HepG2 (cell line): ENCODE measurements around the gene HARBI1. TPM values are rescaled to one million over a fixed set of nuclear protein-coding genes. Genes with fewer than 3 reads are reported as not detected.
A peak's percentile ranks its signal among the peaks of the same experiment; 100 is the strongest.

Experiments used
- CHD4 ChIP-seq: fragments of 200-600 bp; sonication (generic); IDR thresholded peaks from 2 replicates; pipeline ENCODE4 v1.7.0; 2017; ENCODE audit warnings: mild to moderate bottlenecking, low read length, borderline replicate concordance
- FOXJ3 ChIP-seq: sonication (generic); formaldehyde crosslinking; IDR thresholded peaks from 2 replicates; pipeline ENCODE4 v1.4.0; 2020; ENCODE audit warnings: missing genetic modification reagents, mild to moderate bottlenecking, borderline replicate concordance
- FOXP1 ChIP-seq, 2 experiments: fragments of 450-650 bp in 1 of 2; IDR thresholded peaks; 2 replicates each; pipeline ENCODE4 v1.6.1; 2017 to 2018; ENCODE audit warnings: antibody characterized with exemption in 1 of 2
- NCOR1 ChIP-seq: fragments of 200-600 bp; sonication (generic); IDR thresholded peaks from 2 replicates; pipeline ENCODE4 v1.7.0; 2017; ENCODE audit warnings: antibody characterized with exemption, low read length, borderline replicate concordance
- POLR2A ChIP-seq, 2 experiments: IDR thresholded peaks; 2 replicates each; pipeline ENCODE4 v1.6.1; 2011; ENCODE audit warnings: low read depth in 2 of 2, low read length in 2 of 2, mild to moderate bottlenecking in 1 of 2, moderate library complexity in 1 of 2; ENCODE audit not compliant: insufficient read depth in 1 of 2
- RFXANK ChIP-seq: IDR thresholded peaks from 2 replicates; pipeline ENCODE4 v1.6.1; 2016
- RFXAP ChIP-seq: sonication (generic); formaldehyde crosslinking; IDR thresholded peaks from 2 replicates; pipeline ENCODE4 v1.4.0; 2020; ENCODE audit warnings: missing genetic modification reagents, borderline replicate concordance
- SMARCC2 ChIP-seq: fragments of 450-650 bp; IDR thresholded peaks from 2 replicates; pipeline ENCODE4 v1.6.1; 2017; ENCODE audit warnings: antibody characterized with exemption, mild to moderate bottlenecking
- STAT5B ChIP-seq: sonication (generic); formaldehyde crosslinking; IDR thresholded peaks from 2 replicates; pipeline ENCODE4 v1.4.0; 2020; ENCODE audit warnings: missing genetic modification reagents
- TFAP4 ChIP-seq: sonication (generic); IDR thresholded peaks from 2 replicates; pipeline ENCODE4 v1.6.1; 2016; ENCODE audit warnings: low read depth, borderline replicate concordance
- WIZ ChIP-seq: sonication (generic); formaldehyde crosslinking; IDR thresholded peaks from 2 replicates; pipeline ENCODE4 v1.5.1; 2020; ENCODE audit warnings: mild to moderate bottlenecking, missing genetic modification reagents
- ZNF569 ChIP-seq: sonication (generic); formaldehyde crosslinking; IDR thresholded peaks from 2 replicates; pipeline ENCODE4 v1.5.0; 2020; ENCODE audit warnings: mild to moderate bottlenecking, missing genetic modification reagents, moderate library complexity, borderline replicate concordance
- ZNF709 ChIP-seq: sonication (generic); formaldehyde crosslinking; IDR thresholded peaks from 2 replicates; pipeline ENCODE4 v1.5.0; 2020; ENCODE audit warnings: mild to moderate bottlenecking, missing genetic modification reagents
- ZNF724P ChIP-seq: sonication (generic); formaldehyde crosslinking; IDR thresholded peaks from 2 replicates; pipeline ENCODE4 v1.8.0; 2022; ENCODE audit warnings: missing genetic modification reagents, borderline replicate concordance
- ZNF850 ChIP-seq: sonication (generic); formaldehyde crosslinking; conservative IDR thresholded peaks from 2 replicates; pipeline ENCODE4 v1.9.0; 2021; ENCODE audit warnings: mild to moderate bottlenecking, missing genetic modification reagents
- ZNF879 ChIP-seq: sonication (generic); formaldehyde crosslinking; IDR thresholded peaks from 2 replicates; pipeline ENCODE4 v1.8.1; 2023; ENCODE audit warnings: missing genetic modification reagents
- polyA plus RNA-seq, 8 experiments: library from polyadenylated mRNA; depleted of rRNA in 3 of 8; stranded (reverse) in 7 of 8; unstranded in 1 of 8; fragments of >200 nt; fragmentation: Illumina TruSeq in 4 of 8; extraction: Trizol in 4 of 8; gene quantifications; 2 replicates each; pipeline versions ENCODE4 v1.2.1 to v1.2.3, GENCODE V29; 2011 to 2016; ENCODE audit warnings: low read depth in 4 of 8, missing spikeins in 1 of 8, mixed read lengths in 1 of 8; ENCODE audit not compliant: insufficient read depth in 1 of 8
- total RNA-seq, 5 experiments: library from RNA; depleted of rRNA; stranded (reverse); fragments of >200 nt; fragmentation: Illumina TruSeq; extraction: Trizol; gene quantifications; 2 replicates each; pipeline ENCODE4 v1.2.3, GENCODE V29; 2016; ENCODE audit warnings: low read depth in 1 of 5
- TF ChIP-seq, protein P1 (sequence below): fragments of 450-650 bp; IDR thresholded peaks from 2 replicates; pipeline ENCODE4 v1.6.1; 2016
- TF ChIP-seq, protein P2 (sequence below): sonication (generic); formaldehyde crosslinking; IDR thresholded peaks from 2 replicates; pipeline ENCODE4 v1.4.0; 2020; ENCODE audit warnings: missing genetic modification reagents, mild to moderate bottlenecking, borderline replicate concordance
- TF ChIP-seq, protein P3 (sequence below): sonication (generic); formaldehyde crosslinking; IDR thresholded peaks from 2 replicates; pipeline ENCODE4 v1.4.0; 2020; ENCODE audit warnings: mild to moderate bottlenecking, missing genetic modification reagents
- TF ChIP-seq, protein P4 (sequence below): sonication (generic); formaldehyde crosslinking; IDR thresholded peaks from 2 replicates; pipeline ENCODE4 v1.8.0; 2022; ENCODE audit warnings: mild to moderate bottlenecking, missing genetic modification reagents; ENCODE audit not compliant: insufficient replicate concordance

HARBI1 gene
- total and polyA plus RNA-seq, 2 of the 13 experiments (the other 11 are each of a cell fraction or from before 2014, with no cell fraction given) = 2.5 to 4.8 TPM

DNA sequence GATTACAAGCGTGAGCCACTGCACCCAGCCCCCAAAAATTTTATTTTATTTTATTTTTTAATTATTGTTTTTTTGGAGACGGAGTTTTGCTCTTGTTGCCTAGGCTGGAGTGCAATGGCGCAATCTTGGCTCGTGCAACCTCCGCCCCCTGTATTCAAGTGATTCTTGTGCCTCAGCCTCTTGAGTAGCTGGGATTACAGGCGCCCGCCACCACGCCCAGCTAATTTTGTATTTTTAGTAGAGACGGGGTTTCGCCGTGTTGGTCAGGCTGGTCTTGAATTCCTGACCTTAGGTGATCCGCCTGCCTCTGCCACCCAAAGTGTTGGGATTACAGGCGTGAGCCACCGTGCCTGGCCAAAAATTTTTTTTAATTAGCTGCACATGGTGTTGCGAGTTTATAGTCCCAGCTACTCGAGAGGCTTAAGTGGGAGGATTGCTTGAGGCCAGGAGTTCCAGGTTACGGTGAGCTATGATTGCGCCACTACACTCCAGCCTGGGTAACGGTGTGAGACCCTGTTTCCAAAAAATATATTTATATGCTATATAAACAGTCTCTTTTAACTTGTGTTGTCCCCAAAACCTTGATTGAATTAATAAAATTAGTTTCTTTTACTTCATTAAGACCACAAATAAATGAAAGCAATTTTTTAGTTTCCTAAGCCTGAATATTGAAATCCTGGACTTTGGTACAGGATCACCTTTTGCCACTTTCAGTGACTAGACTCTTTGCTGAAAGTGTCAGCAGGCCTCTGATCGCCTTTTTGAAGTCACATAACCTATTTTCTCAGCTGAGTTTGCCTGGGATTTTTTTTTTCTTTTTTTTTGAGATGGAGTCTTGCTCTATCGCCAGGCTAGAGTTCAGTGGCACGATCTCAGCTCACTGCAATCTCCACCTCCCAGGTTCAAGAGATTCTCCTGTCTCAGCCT lies 16.5 kb upstream of the HARBI1 start (continued):
- TF ChIP-seq ZNF569 = no peak
- no peak for TF ChIP-seq RFXANK (CRISPR knock-in tag)
- TF ChIP-seq ZNF879 (CRISPR knock-in tag) = no peak
- TF ChIP-seq ZNF724P (CRISPR knock-in tag) = no peak
- no peak for TF ChIP-seq STAT5B (CRISPR knock-in tag)
- no peak for TF ChIP-seq SMARCC2
- no peak for TF ChIP-seq RFXAP (CRISPR knock-in tag)
- no peak for TF ChIP-seq POLR2A (IDR thresholded peaks at IDR 0.05; ENCODE audit: insufficient read depth in 1 of 2, low read depth in 2 of 2, low read length in 2 of 2)
- no peak for TF ChIP-seq WIZ (CRISPR knock-in tag)
- TF ChIP-seq ZNF709 (CRISPR knock-in tag) = no peak
- TF ChIP-seq NCOR1 = peak; percentile 76
- TF ChIP-seq TFAP4 = peak; percentile 86
- TF ChIP-seq CHD4 = no peak; the same call in 1 of the 2 replicates
- TF ChIP-seq FOXP1 (IDR thresholded peaks at IDR 0.05) = no peak
- TF ChIP-seq FOXP1 (CRISPR knock-in tag; IDR thresholded peaks at IDR 0.05) = 0 out of 2 replicates have a peak, but pooled peaks have one; percentile 10
- no peak for TF ChIP-seq FOXJ3 (CRISPR knock-in tag)
- TF ChIP-seq, protein P1, sequence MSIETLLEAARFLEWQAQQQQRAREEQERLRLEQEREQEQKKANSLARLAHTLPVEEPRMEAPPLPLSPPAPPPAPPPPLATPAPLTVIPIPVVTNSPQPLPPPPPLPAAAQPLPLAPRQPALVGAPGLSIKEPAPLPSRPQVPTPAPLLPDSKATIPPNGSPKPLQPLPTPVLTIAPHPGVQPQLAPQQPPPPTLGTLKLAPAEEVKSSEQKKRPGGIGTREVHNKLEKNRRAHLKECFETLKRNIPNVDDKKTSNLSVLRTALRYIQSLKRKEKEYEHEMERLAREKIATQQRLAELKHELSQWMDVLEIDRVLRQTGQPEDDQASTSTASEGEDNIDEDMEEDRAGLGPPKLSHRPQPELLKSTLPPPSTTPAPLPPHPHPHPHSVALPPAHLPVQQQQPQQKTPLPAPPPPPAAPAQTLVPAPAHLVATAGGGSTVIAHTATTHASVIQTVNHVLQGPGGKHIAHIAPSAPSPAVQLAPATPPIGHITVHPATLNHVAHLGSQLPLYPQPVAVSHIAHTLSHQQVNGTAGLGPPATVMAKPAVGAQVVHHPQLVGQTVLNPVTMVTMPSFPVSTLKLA = no peak
- TF ChIP-seq, protein P2, sequence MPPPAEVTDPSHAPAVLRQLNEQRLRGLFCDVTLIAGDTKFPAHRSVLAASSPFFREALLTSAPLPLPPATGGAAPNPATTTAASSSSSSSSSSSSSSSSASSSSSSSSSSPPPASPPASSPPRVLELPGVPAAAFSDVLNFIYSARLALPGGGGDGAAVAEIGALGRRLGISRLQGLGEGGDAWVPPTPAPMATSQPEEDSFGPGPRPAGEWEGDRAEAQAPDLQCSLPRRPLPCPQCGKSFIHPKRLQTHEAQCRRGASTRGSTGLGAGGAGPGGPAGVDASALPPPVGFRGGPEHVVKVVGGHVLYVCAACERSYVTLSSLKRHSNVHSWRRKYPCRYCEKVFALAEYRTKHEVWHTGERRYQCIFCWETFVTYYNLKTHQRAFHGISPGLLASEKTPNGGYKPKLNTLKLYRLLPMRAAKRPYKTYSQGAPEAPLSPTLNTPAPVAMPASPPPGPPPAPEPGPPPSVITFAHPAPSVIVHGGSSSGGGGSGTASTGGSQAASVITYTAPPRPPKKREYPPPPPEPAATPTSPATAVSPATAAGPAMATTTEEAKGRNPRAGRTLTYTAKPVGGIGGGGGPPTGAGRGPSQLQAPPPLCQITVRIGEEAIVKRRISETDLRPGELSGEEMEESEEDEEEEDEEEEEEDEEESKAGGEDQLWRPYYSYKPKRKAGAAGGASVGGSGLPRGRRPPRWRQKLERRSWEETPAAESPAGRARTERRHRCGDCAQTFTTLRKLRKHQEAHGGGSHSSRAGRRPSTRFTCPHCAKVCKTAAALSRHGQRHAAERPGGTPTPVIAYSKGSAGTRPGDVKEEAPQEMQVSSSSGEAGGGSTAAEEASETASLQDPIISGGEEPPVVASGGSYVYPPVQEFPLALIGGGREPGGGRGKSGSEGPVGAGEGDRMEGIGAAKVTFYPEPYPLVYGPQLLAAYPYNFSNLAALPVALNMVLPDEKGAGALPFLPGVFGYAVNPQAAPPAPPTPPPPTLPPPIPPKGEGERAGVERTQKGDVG (CRISPR knock-in tag) = no peak
- TF ChIP-seq, protein P3, sequence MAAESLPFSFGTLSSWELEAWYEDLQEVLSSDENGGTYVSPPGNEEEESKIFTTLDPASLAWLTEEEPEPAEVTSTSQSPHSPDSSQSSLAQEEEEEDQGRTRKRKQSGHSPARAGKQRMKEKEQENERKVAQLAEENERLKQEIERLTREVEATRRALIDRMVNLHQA (CRISPR knock-in tag) = no peak
- TF ChIP-seq, protein P4, sequence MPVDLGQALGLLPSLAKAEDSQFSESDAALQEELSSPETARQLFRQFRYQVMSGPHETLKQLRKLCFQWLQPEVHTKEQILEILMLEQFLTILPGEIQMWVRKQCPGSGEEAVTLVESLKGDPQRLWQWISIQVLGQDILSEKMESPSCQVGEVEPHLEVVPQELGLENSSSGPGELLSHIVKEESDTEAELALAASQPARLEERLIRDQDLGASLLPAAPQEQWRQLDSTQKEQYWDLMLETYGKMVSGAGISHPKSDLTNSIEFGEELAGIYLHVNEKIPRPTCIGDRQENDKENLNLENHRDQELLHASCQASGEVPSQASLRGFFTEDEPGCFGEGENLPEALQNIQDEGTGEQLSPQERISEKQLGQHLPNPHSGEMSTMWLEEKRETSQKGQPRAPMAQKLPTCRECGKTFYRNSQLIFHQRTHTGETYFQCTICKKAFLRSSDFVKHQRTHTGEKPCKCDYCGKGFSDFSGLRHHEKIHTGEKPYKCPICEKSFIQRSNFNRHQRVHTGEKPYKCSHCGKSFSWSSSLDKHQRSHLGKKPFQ (CRISPR knock-in tag) = no peak
- no peak for TF ChIP-seq ZNF850 (CRISPR knock-in tag)
